Stimulated activated CD4-positive, alpha-beta T cell treated with anti-CD3 and anti-CD28 coated beads, Interleukin-4, amount 100 ng/mL, for 4 hours (primary cell): Measurements from ENCODE around the gene CYP4F22.
"Not testable (repeated sequence)": the region's sequence is repeated elsewhere in the genome, so short reads cannot be mapped to it uniquely, and the experiment has no call there.

ENCODE experiments used
- DNase-seq, 2 experiments: peaks; one replicate each; pipeline ENCODE4 v3.0.0-alpha.2; 2020

Gene CYP4F22

GRCh38 chr19:15508035-15508710, at the start of gene CYP4F22:
CYP4F22 (plus strand) TSS chr19:15508525; CDS start chr19:15525337, 16,812 bp downstream.
- peak; percentile 1 to 18 for DNase-seq

GRCh38 chr19:15461694-15462093, 46.6 kb upstream of the CYP4F22 start:
- DNase-seq = no peak

GRCh38 chr19:15463861-15464371, 44.4 kb upstream of the CYP4F22 start:
- DNase-seq = peak; percentile 62 to 70

- DNase-seq = peak; percentile 58 to 64
Measured at GRCh38 chr19:15464394-15465385, 43.6 kb upstream of the CYP4F22 start, which contains the start of gene RASAL3. RASAL3 (minus strand) TSS chr19:15464544; CDS start chr19:15464358, 186 bp downstream.

- DNase-seq = peak; percentile 43 to 74
Measured at GRCh38 chr19:15466851-15467733, 41.2 kb upstream of the CYP4F22 start.

- DNase-seq = no peak
Measured at GRCh38 chr19:15467734-15468214, 40.6 kb upstream of the CYP4F22 start.

GRCh38 chr19:15468675-15469512, 39.4 kb upstream of the CYP4F22 start:
- DNase-seq = no peak

- DNase-seq = peak in 1 of 2 experiments; percentile 28
Measured at GRCh38 chr19:15469513-15470297, 38.6 kb upstream of the CYP4F22 start.

- no peak for DNase-seq
Measured at GRCh38 chr19:15471639-15472101, 36.7 kb upstream of the CYP4F22 start.

- not testable (repeated sequence) for DNase-seq
Measured at GRCh38 chr19:15473821-15474220, 34.5 kb upstream of the CYP4F22 start.

GRCh38 chr19:15475169-15475568, 33.2 kb upstream of the CYP4F22 start:
- no peak for DNase-seq

GRCh38 chr19:15475611-15476010, 32.7 kb upstream of the CYP4F22 start:
- no peak for DNase-seq

- DNase-seq = no peak
Measured at GRCh38 chr19:15476325-15476724, 32.0 kb upstream of the CYP4F22 start.

GRCh38 chr19:15479391-15480345, 28.7 kb upstream of the CYP4F22 start, which contains the start of gene PGLYRP2:
PGLYRP2 (minus strand) TSS chr19:15479501; CDS start chr19:15479371, 130 bp downstream.
- DNase-seq = no peak

GRCh38 chr19:15480996-15481395, 27.3 kb upstream of the CYP4F22 start:
- not testable (repeated sequence) for DNase-seq

GRCh38 chr19:15485768-15486167, 22.6 kb upstream of the CYP4F22 start:
- not testable (repeated sequence) for DNase-seq

- DNase-seq = no peak
Measured at GRCh38 chr19:15487038-15487437, 21.3 kb upstream of the CYP4F22 start.

- DNase-seq = no peak
Measured at GRCh38 chr19:15488489-15489226, 19.7 kb upstream of the CYP4F22 start.
